ENCODE results near the gene LRP1B.

- TF ChIP-seq KDM1A (IDR thresholded peaks at IDR 0.05; ENCODE audit: borderline replicate concordance, low read length) (no peak), ZNF274 (IDR thresholded peaks at IDR 0.05; ENCODE audit: borderline replicate concordance, extremely low read depth, low read length) (no peak)
Observed at GRCh38 chr2:140687825-140688224, 1443.0 kb downstream of the LRP1B start.

All from H1 (cell line).